Measurements from ENCODE around the gene GNAI1. TPM values are rescaled to one million over a fixed set of nuclear protein-coding genes. Genes with fewer than 3 reads are reported as not detected.

GNAI1 gene
- total and polyA plus RNA-seq, 2 of the 13 experiments (the other 11 are each of a cell fraction or from before 2014, with no cell fraction given): 3.5 to 5.7 TPM

DNA sequence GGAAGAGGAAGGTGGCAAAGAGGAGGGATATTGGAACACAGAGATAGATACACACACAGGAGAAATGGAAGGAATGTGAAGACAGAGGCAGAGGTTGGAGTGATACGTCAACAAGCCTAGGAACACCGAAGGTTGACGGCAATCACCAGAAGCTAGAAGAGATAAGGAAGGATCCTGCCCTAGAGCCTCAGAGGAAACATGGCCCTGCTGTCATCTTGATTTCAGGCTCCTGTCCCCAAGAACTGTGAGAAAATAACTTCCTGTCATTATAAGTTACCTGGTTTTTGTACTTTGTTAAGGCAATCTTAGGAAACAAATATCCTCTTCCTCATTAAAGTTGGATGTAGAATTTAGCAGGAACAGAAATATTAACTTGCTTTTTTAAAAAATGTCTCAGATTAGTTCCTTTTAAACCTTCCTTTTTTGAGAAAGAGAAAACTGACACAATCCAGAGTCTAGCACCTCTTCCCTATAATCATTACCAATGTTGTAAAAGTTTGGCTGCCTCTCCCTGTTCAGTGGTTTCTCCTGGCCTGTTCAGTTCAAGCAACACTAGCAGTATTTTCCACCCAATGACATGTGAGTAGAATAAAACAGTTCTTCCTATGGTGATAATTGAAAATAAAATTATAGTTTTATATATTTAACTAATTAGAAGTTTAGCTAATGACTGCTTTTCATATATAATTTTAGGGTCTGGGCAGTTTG, 28.8 kb upstream of the GNAI1 start (continued):
- TF ChIP-seq, protein P1, sequence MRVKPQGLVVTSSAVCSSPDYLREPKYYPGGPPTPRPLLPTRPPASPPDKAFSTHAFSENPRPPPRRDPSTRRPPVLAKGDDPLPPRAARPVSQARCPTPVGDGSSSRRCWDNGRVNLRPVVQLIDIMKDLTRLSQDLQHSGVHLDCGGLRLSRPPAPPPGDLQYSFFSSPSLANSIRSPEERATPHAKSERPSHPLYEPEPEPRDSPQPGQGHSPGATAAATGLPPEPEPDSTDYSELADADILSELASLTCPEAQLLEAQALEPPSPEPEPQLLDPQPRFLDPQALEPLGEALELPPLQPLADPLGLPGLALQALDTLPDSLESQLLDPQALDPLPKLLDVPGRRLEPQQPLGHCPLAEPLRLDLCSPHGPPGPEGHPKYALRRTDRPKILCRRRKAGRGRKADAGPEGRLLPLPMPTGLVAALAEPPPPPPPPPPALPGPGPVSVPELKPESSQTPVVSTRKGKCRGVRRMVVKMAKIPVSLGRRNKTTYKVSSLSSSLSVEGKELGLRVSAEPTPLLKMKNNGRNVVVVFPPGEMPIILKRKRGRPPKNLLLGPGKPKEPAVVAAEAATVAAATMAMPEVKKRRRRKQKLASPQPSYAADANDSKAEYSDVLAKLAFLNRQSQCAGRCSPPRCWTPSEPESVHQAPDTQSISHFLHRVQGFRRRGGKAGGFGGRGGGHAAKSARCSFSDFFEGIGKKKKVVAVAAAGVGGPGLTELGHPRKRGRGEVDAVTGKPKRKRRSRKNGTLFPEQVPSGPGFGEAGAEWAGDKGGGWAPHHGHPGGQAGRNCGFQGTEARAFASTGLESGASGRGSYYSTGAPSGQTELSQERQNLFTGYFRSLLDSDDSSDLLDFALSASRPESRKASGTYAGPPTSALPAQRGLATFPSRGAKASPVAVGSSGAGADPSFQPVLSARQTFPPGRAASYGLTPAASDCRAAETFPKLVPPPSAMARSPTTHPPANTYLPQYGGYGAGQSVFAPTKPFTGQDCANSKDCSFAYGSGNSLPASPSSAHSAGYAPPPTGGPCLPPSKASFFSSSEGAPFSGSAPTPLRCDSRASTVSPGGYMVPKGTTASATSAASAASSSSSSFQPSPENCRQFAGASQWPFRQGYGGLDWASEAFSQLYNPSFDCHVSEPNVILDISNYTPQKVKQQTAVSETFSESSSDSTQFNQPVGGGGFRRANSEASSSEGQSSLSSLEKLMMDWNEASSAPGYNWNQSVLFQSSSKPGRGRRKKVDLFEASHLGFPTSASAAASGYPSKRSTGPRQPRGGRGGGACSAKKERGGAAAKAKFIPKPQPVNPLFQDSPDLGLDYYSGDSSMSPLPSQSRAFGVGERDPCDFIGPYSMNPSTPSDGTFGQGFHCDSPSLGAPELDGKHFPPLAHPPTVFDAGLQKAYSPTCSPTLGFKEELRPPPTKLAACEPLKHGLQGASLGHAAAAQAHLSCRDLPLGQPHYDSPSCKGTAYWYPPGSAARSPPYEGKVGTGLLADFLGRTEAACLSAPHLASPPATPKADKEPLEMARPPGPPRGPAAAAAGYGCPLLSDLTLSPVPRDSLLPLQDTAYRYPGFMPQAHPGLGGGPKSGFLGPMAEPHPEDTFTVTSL (CRISPR knock-in tag; IDR thresholded peaks at IDR 0.05; ENCODE audit: borderline replicate concordance): no peak
- TF ChIP-seq GTF3A (CRISPR knock-in tag; conservative IDR thresholded peaks at IDR 0.05): no peak

DNA sequence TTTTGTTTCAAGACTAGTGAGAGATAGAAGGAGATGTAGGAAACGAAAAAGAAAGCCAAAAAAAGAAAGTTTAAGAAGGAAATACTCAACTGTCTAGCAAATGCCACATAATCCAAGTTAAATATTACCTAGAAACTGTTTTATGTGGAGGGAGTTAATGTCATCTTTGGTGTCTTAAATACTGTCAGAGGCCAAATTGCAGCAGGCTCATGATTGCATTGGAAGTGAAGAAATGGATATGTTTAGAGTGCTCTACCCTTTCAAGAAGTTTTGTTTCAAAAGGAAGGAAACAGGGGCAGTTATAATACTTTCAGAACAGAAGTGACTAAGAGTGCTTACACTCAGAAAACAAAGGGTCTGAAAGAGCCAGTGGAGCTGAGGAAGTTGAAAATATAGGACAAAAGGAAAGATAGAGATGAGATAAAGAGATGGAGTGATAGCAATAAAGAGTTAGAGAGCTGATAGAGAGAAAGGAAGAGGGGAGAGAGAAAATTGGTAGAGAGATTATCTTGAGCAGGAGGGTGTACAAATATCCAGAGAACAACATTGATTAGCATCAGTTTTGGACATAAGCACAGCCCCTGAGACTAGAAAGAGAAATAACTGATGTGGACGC, 28.0 kb upstream of the GNAI1 start:
- H3K36me3 ChIP-seq (replicated peaks in 1 of 2; ENCODE audit: control insufficient read depth in 1 of 2, insufficient read depth in 2 of 2, low read length in 2 of 2): no peaks in the 10 kb centered on the region
- no peaks in the 10 kb centered on the region for H3K27me3 ChIP-seq (ENCODE audit: control insufficient read depth in 1 of 2, insufficient read depth in 2 of 2, low read length in 2 of 2)
- FAIRE-seq: no peak
- BruUV-seq (replicated peaks): no TSS peak
- no peak overlapping the region for H3K9ac ChIP-seq (ENCODE audit: insufficient read depth, low read depth, low read length)
- ChIA-PET POLR2A (no interaction called here), CTCF (ENCODE audit: low intra/inter-chr PET ratio, low total read pairs) (no interaction called here)
- WGBS (ENCODE audit: low lambda C conversion rate): 32% methylated on average over 2 of the region's 2 CpGs
- H3K79me2 ChIP-seq (ENCODE audit: insufficient read depth, low read length): no peaks in the 10 kb centered on the region
- H3K27ac ChIP-seq (ENCODE audit: extremely low read length, insufficient read depth, low read length): no peak overlapping the region
- no peaks in the 10 kb centered on the region for H4K20me1 ChIP-seq (ENCODE audit: insufficient read depth, low read length)
- ATAC-seq: no peak
- no peaks in the 10 kb centered on the region for H3K4me1 ChIP-seq (ENCODE audit: insufficient read depth, low read length)
- intact Hi-C loops (cut with micrococcal nuclease; ENCODE audit: unreplicated experiment): no loop called here
- no peak overlapping the region for H3K4me3 ChIP-seq (replicated peaks in 1 of 3; ENCODE audit: insufficient read depth in 1 of 3, low read depth in 2 of 3, low read length in 3 of 3)
- no peak overlapping the region for H2AFZ ChIP-seq (ENCODE audit: low read length)
- H3K4me2 ChIP-seq (ENCODE audit: low read depth, low read length): no peak overlapping the region
- DNase-seq (ENCODE audit: low spot score): no peak
- H3K9me3 ChIP-seq (ENCODE audit: low read length): no peaks in the 10 kb centered on the region
- in situ Hi-C loops (cut with HindIII; ENCODE audit: extremely low pct_ligation_motif_present, low pct_unique_long_range_greater_than_20kb): no loop called here
- TF ChIP-seq YEATS2 (CRISPR knock-in tag; IDR thresholded peaks at IDR 0.05; ENCODE audit: borderline replicate concordance) (no peak), ZFP37 (CRISPR knock-in tag; IDR thresholded peaks at IDR 0.05; ENCODE audit: borderline replicate concordance) (no peak), SYNCRIP (IDR thresholded peaks at IDR 0.05; ENCODE audit: insufficient read depth, low read depth, low read length) (no peak), ZNF543 (CRISPR knock-in tag; IDR thresholded peaks at IDR 0.05) (no peak), ZBTB3 (CRISPR knock-in tag; IDR thresholded peaks at IDR 0.05; ENCODE audit: borderline replicate concordance, low read depth) (no peak), ZNF629 (CRISPR knock-in tag; conservative IDR thresholded peaks at IDR 0.05) (no peak), AHR (CRISPR knock-in tag; IDR thresholded peaks at IDR 0.05) (no peak), ZNF790 (CRISPR knock-in tag; IDR thresholded peaks at IDR 0.05; ENCODE audit: borderline replicate concordance) (no peak), CBX2 (IDR thresholded peaks at IDR 0.05; ENCODE audit: low read depth, low read length) (no peak), CBX2 (CRISPR knock-in tag; IDR thresholded peaks at IDR 0.05; ENCODE audit: low read depth) (no peak), ZNF619 (CRISPR knock-in tag; IDR thresholded peaks at IDR 0.05) (no peak), ZSCAN9 (CRISPR knock-in tag; IDR thresholded peaks at IDR 0.05; ENCODE audit: borderline replicate concordance) (no peak)
- TF ChIP-seq, protein P2, sequence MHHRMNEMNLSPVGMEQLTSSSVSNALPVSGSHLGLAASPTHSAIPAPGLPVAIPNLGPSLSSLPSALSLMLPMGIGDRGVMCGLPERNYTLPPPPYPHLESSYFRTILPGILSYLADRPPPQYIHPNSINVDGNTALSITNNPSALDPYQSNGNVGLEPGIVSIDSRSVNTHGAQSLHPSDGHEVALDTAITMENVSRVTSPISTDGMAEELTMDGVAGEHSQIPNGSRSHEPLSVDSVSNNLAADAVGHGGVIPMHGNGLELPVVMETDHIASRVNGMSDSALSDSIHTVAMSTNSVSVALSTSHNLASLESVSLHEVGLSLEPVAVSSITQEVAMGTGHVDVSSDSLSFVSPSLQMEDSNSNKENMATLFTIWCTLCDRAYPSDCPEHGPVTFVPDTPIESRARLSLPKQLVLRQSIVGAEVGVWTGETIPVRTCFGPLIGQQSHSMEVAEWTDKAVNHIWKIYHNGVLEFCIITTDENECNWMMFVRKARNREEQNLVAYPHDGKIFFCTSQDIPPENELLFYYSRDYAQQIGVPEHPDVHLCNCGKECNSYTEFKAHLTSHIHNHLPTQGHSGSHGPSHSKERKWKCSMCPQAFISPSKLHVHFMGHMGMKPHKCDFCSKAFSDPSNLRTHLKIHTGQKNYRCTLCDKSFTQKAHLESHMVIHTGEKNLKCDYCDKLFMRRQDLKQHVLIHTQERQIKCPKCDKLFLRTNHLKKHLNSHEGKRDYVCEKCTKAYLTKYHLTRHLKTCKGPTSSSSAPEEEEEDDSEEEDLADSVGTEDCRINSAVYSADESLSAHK (CRISPR knock-in tag; IDR thresholded peaks at IDR 0.05; ENCODE audit: borderline replicate concordance): no peak
